GDM1 (cell line): Measurements from ENCODE around the gene INS.
"Not testable (repeated sequence)": the region's sequence is repeated elsewhere in the genome, so short reads cannot be mapped to it uniquely, and the experiment has no call there.

Experiments used
- DNase-seq: peaks from one replicate; lab custom pipeline; 2025; lab: John Stamatoyannopoulos, UW

The INS gene

GRCh38 chr11:2132874-2133240 is 28.2 kb downstream of the INS start:
- no peak for DNase-seq

- no peak for DNase-seq
Observed at GRCh38 chr11:2132246-2132645, 28.8 kb downstream of the INS start.

- no peak for DNase-seq
Observed at GRCh38 chr11:2131371-2132236, 29.4 kb downstream of the INS start.

- no peak for DNase-seq
Observed at GRCh38 chr11:2130881-2131352, 30.1 kb downstream of the INS start.

- no peak for DNase-seq
Observed at GRCh38 chr11:2129699-2130366, 31.2 kb downstream of the INS start.

GRCh38 chr11:2129308-2129698 is 31.7 kb downstream of the INS start:
- DNase-seq = no peak

- no peak for DNase-seq
Observed at GRCh38 chr11:2128511-2129307, 32.3 kb downstream of the INS start.

GRCh38 chr11:2128130-2128510 is 32.9 kb downstream of the INS start:
- no peak for DNase-seq

GRCh38 chr11:2127482-2128129 is 33.4 kb downstream of the INS start:
- DNase-seq = no peak

GRCh38 chr11:2126520-2127085 is 34.4 kb downstream of the INS start:
- no peak for DNase-seq

GRCh38 chr11:2124736-2125484 is 36.1 kb downstream of the INS start:
- DNase-seq = not testable (repeated sequence)

GRCh38 chr11:2123628-2123960 is 37.4 kb downstream of the INS start:
- DNase-seq = no peak

- no peak for DNase-seq
Observed at GRCh38 chr11:2122907-2123627, 37.9 kb downstream of the INS start.

GRCh38 chr11:2122222-2122906 is 38.6 kb downstream of the INS start:
- DNase-seq = no peak

- no peak for DNase-seq
Observed at GRCh38 chr11:2121227-2122130, 39.5 kb downstream of the INS start.

GRCh38 chr11:2120359-2121100 is 40.5 kb downstream of the INS start:
- DNase-seq = no peak

- DNase-seq = no peak
Observed at GRCh38 chr11:2118677-2119076, 42.3 kb downstream of the INS start.

- no peak for DNase-seq
Observed at GRCh38 chr11:2116680-2117079, 44.3 kb downstream of the INS start.
